ENCODE data around the gene TMEM205.

TMEM205 gene

DNA sequence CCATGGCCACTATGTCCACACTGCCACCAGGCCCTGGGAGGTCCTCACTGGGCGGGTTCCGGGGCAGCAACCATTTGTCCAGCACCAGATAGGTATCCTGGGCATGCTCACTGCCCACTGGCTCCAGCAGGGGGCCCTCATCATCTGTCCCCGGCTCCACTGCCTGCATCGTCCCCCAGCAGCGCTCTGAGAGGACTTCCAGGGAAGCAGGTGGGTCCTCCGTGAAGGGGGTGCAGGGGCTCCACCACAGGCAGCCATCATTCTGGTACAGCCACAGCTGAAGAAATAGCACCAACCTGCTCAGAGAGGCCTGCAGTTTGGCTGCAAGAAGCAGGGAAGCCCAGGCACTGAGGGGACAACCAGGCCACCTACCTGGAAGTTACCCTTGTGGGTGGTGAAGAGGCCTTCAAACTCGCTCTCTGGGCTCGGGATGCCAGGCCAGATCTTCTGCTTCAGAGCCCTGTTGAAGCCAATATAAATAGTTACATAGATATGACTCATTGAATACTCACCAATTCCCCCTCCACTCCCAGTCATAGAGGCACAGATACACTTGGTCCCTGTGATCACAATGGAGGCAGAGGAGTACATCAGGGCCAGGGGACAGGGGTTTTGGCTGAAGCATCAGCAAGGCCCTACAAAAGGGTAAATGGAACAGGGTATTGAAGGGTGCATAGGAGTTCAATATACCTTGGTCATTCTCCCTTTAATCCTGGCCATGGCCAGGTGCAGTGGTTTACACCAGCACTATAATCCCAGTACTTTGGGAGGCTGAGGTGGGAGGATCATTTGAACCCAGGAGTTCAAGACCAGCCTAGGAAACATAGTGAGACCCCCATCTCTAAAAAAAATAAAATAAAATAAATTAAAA lies 32.5 kb upstream of the TMEM205 start:
- no peak for TF ChIP-seq JUND (IDR thresholded peaks at IDR 0.05; ENCODE audit: low read depth)
- in situ Hi-C loops (cut with HindIII; ENCODE audit: low pct_unique_long_range_greater_than_20kb, low sequenced_read_pairs) = no loop called here
- DNase-seq (ENCODE audit: low read depth in 1 of 2, low spot score in 1 of 2) = peak in 1 of 2 experiments; percentile 48

GRCh38 chr19:11377756-11378155 lies 31.7 kb upstream of the TMEM205 start:
- TF ChIP-seq JUND (IDR thresholded peaks at IDR 0.05; ENCODE audit: low read depth) = no peak
- in situ Hi-C loops (cut with HindIII; ENCODE audit: low pct_unique_long_range_greater_than_20kb, low sequenced_read_pairs) = no loop called here
- no peak for DNase-seq (ENCODE audit: low read depth in 1 of 2, low spot score in 1 of 2)

DNA sequence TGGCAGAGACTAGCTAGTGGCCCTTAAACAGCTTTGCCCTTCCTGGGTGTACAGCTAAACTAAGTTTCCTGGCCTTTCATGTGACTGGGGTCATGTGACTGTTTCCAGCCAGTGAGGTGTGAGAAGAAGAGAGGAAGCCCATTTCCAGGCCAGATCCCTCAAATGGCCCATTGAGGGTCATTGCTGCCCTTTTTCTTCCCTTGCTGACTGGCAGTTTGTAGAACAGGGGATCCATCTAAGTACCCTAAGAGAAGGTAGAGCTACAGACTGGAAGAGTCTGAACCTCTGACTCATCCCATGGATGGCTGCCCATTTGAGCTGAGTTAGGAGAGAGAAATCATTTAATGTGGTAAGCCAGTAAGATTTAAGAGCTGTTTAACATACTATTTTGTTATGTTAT lies 31.2 kb upstream of the TMEM205 start:
- peak in 1 of 2 experiments; percentile 35 for DNase-seq (ENCODE audit: low read depth in 1 of 2, low spot score in 1 of 2)
- in situ Hi-C loops (cut with HindIII; ENCODE audit: low pct_unique_long_range_greater_than_20kb, low sequenced_read_pairs) = no loop called here
- TF ChIP-seq JUND (IDR thresholded peaks at IDR 0.05; ENCODE audit: low read depth) = no peak

DNA sequence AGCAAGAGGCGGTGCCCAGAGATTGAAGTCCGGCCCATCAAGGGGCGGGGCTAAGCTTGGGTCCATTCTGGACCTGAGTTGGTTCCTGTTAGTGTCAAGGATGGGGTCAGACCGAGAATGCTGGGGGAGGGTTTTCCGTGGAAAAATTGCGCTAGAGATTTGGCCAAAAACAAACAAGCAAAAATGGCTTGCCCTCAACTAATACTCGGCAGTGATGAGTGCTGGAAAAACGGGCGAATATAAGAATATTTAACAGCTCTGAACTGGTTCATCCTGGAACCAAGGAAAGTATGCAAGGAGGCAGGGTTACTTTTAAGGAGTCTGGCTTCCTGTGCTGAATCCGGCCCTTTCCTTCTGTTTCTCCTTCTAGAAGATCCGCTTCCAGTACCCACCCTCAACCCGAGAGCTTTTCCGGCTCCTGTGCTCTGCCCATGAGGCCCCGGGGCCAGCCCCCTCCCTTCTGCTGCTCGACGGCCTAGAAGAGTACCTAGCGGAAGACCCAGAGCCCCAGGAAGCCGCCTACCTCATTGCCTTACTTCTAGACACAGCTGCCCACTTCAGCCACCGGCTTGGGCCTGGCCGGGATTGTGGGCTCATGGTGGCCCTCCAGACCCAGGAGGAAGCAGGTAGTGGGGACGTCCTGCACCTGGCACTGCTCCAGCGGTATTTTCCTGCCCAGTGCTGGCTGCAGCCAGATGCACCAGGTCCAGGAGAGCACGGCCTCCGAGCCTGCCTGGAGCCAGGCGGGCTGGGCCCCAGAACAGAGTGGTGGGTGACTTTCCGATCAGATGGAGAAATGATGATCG lies 29.3 kb upstream of the TMEM205 start:
- DNase-seq (ENCODE audit: low read depth in 1 of 2, low spot score in 1 of 2) = no peak
- in situ Hi-C loops (cut with HindIII; ENCODE audit: low pct_unique_long_range_greater_than_20kb, low sequenced_read_pairs) = no loop called here
- no peak for TF ChIP-seq JUND (IDR thresholded peaks at IDR 0.05; ENCODE audit: low read depth)

DNA sequence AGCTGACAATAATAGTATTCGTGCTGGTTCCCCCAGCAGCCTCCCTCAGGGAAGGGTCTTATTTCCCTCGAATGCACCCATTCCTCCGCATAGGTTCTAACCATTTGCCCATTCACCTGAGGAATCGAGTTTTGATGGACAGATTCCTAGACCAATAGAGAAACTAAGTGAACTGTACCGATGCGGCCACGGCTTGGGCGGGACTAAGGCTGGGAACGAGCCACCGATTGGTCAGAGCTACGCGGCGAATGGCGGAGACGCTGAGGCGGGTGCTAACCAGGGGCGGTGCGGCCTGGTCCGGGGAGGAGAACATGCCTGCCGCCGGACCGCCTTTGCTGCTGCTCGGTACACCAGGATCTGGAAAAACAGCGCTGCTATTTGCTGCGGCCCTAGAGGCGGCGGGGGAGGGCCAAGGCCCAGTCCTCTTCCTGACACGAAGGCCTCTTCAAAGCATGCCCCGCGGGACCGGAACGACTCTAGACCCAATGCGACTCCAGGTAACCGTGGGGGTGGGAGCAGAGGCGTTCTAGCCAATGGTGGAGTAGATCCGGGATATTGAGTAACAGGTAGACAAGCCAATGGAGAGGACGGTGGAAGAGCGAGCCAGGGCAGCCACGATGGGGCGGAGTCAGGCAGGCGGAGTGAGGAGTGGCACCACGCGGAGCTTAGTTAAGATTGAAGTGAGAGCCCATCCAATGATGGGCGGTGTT lies 28.5 kb upstream of the TMEM205 start, which contains the start of gene SWSAP1:
Gene SWSAP1 (plus strand): TSS at position 234 of the 710 bp plus-strand sequence. CDS start 15 bp downstream, at position 249.
- TF ChIP-seq JUND (IDR thresholded peaks at IDR 0.05; ENCODE audit: low read depth) = no peak
- in situ Hi-C loops (cut with HindIII; ENCODE audit: low pct_unique_long_range_greater_than_20kb, low sequenced_read_pairs) = no loop called here
- DNase-seq (ENCODE audit: low read depth in 1 of 2, low spot score in 1 of 2) = peak; percentile 98 to 99

GRCh38 chr19:11373885-11374432 lies 27.9 kb upstream of the TMEM205 start:
- TF ChIP-seq JUND (IDR thresholded peaks at IDR 0.05; ENCODE audit: low read depth) = no peak
- DNase-seq (ENCODE audit: low read depth in 1 of 2, low spot score in 1 of 2) = no peak
- in situ Hi-C loops (cut with HindIII; ENCODE audit: low pct_unique_long_range_greater_than_20kb, low sequenced_read_pairs) = no loop called here

DNA sequence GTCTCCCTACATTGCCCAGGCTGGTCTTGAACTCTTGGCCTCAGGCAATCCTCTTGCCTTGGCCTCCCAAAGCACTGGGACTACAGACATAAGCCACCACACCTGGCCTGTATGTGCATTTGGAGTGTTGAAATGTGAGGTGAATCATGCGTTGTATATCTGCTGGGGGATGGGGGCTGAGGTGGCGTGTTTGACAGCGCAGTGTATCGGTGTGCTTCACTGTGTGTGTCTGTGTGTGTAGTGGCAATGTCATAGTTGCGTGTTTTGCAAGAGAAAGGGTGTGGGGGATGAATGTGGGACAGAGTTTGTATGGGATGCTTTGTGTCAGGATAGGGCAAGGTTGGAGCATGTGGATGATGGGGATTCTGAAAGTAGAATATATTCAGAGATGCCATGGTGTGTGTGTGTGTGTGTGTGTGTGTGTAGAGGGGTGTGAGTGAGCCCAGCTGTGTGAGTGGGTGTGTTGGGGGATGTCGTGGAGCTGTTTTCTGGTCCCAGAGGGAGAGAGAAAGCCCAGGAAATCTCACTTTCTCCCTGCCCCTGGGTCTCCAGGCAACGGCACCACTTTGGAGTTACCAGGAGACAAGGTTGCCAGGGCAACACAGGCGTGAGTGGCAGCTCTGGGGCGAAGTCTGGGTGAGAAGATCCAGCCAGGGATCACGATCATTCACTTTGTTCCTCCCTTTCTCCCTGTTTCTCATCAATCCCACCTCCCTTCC lies 27.3 kb upstream of the TMEM205 start:
- no peak for TF ChIP-seq JUND (IDR thresholded peaks at IDR 0.05; ENCODE audit: low read depth)
- in situ Hi-C loops (cut with HindIII; ENCODE audit: low pct_unique_long_range_greater_than_20kb, low sequenced_read_pairs) = no loop called here
- peak in 1 of 2 experiments; percentile 37 for DNase-seq (ENCODE audit: low read depth in 1 of 2, low spot score in 1 of 2)

- no peak for DNase-seq (ENCODE audit: low read depth in 1 of 2, low spot score in 1 of 2)
- in situ Hi-C loops (cut with HindIII; ENCODE audit: low pct_unique_long_range_greater_than_20kb, low sequenced_read_pairs) = no loop called here
- no peak for TF ChIP-seq JUND (IDR thresholded peaks at IDR 0.05; ENCODE audit: low read depth)
These were observed 24.7 kb upstream of the TMEM205 start for GRCh38 chr19:11370744-11371143.

GRCh38 chr19:11367528-11367927 lies 21.5 kb upstream of the TMEM205 start:
- no peak for TF ChIP-seq JUND (IDR thresholded peaks at IDR 0.05; ENCODE audit: low read depth)
- in situ Hi-C loops (cut with HindIII; ENCODE audit: low pct_unique_long_range_greater_than_20kb, low sequenced_read_pairs) = no loop called here
- no peak for DNase-seq (ENCODE audit: low read depth in 1 of 2, low spot score in 1 of 2)

DNA sequence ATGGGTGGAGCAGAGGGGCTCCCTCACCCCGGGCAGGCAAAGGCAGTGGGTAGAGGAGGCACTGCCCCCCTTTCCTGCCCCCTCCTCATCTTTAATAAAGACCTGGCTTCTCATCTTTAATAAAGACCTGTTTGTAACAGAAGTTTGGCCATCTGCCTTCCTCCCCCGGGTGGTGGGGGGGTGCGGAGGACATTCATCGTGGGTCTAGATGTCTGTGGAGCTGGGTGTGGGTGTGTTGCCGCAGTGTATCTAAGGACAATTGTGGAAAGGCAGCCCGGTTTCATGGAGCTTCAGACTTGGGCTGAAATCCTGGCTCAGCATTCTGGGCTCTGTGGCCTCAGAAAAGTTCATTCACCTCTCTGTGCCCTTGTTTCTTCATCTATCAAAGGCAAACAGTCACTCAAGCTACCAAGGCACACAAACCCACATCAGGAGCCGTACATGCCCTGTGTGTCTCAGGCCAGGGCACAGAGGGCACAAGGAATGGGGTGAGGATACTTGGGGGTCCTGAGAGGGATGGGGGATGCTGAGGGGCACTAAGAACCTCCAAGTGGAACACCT lies 19.6 kb upstream of the TMEM205 start:
- TF ChIP-seq JUND (IDR thresholded peaks at IDR 0.05; ENCODE audit: low read depth) = no peak
- in situ Hi-C loops (cut with HindIII; ENCODE audit: low pct_unique_long_range_greater_than_20kb, low sequenced_read_pairs) = no loop called here
- no peak for DNase-seq (ENCODE audit: low read depth in 1 of 2, low spot score in 1 of 2)

- no peak for TF ChIP-seq JUND (IDR thresholded peaks at IDR 0.05; ENCODE audit: low read depth)
- DNase-seq (ENCODE audit: low read depth in 1 of 2, low spot score in 1 of 2) = no peak
- in situ Hi-C loops (cut with HindIII; ENCODE audit: low pct_unique_long_range_greater_than_20kb, low sequenced_read_pairs) = no loop called here
These were observed 18.9 kb upstream of the TMEM205 start for GRCh38 chr19:11364935-11365334.

Measured in T47D (cell line).